ENCODE measurements around the gene CDK14. TPM values are rescaled to one million over a fixed set of nuclear protein-coding genes. Genes with fewer than 3 reads are reported as not detected.

The CDK14 gene
- total RNA-seq, 1 donor: 39.1 TPM

GRCh38 chr7:90968871-90969270 lies 372.8 kb downstream of the CDK14 start:
- H3K27ac ChIP-seq (ENCODE audit: low read depth, low read length): no peak overlapping the region
- no peaks in the 10 kb centered on the region for H4K20me1 ChIP-seq (ENCODE audit: insufficient read depth, low read length)
- DNase-seq (ENCODE audit: insufficient read length, low spot score, missing footprints): no peak
- no peaks in the 10 kb centered on the region for H3K27me3 ChIP-seq (ENCODE audit: insufficient read depth, low read length)
- H3K79me2 ChIP-seq (ENCODE audit: insufficient read depth, low read length): no peaks in the 10 kb centered on the region
- no peak overlapping the region for H3K4me3 ChIP-seq (ENCODE audit: insufficient read depth, low read length)
- no peaks in the 10 kb centered on the region for H3K4me1 ChIP-seq (ENCODE audit: insufficient read depth, low read length)
- H3K4me2 ChIP-seq (ENCODE audit: insufficient read depth, low read length): no peak overlapping the region
- no peaks in the 10 kb centered on the region for H3K9me3 ChIP-seq (ENCODE audit: low read depth, low read length)
- TF ChIP-seq CTCF (IDR thresholded peaks at IDR 0.05; ENCODE audit: extremely low read depth, low read depth, low read length): no peak
- H2AFZ ChIP-seq (ENCODE audit: low read length): no peak overlapping the region
- no peaks in the 10 kb centered on the region for H3K36me3 ChIP-seq (ENCODE audit: insufficient read depth, low read length)

GRCh38 chr7:90972906-90973550 lies 376.9 kb downstream of the CDK14 start:
- Histone ChIP-seq H3K27me3 (ENCODE audit: insufficient read depth, low read length) (no peaks in the 10 kb centered on the region), H3K27ac (ENCODE audit: low read depth, low read length) (no peak overlapping the region), H3K36me3 (ENCODE audit: insufficient read depth, low read length) (peaks cover 3% of the 10 kb centered on the region), H2AFZ (ENCODE audit: low read length) (no peak overlapping the region), H3K4me2 (ENCODE audit: insufficient read depth, low read length) (peak overlapping the region; percentile 21), H3K79me2 (ENCODE audit: insufficient read depth, low read length) (no peaks in the 10 kb centered on the region), H3K4me3 (ENCODE audit: insufficient read depth, low read length) (no peak overlapping the region), H3K4me1 (ENCODE audit: insufficient read depth, low read length) (no peaks in the 10 kb centered on the region), H3K9me3 (ENCODE audit: low read depth, low read length) (no peaks in the 10 kb centered on the region), H4K20me1 (ENCODE audit: insufficient read depth, low read length) (no peaks in the 10 kb centered on the region)
- TF ChIP-seq CTCF (IDR thresholded peaks at IDR 0.05; ENCODE audit: extremely low read depth, low read depth, low read length): no peak
- DNase-seq (ENCODE audit: insufficient read length, low spot score, missing footprints): no peak

GRCh38 chr7:90977056-90977455 lies 380.9 kb downstream of the CDK14 start:
- H4K20me1 ChIP-seq (ENCODE audit: insufficient read depth, low read length): no peaks in the 10 kb centered on the region
- H2AFZ ChIP-seq (ENCODE audit: low read length): no peak overlapping the region
- no peak for TF ChIP-seq CTCF (IDR thresholded peaks at IDR 0.05; ENCODE audit: extremely low read depth, low read depth, low read length)
- peaks cover 3% of the 10 kb centered on the region for H3K9me3 ChIP-seq (ENCODE audit: low read depth, low read length)
- H3K4me3 ChIP-seq (ENCODE audit: insufficient read depth, low read length): no peak overlapping the region
- H3K27ac ChIP-seq (ENCODE audit: low read depth, low read length): no peak overlapping the region
- H3K4me1 ChIP-seq (ENCODE audit: insufficient read depth, low read length): no peaks in the 10 kb centered on the region
- H3K36me3 ChIP-seq (ENCODE audit: insufficient read depth, low read length): peaks cover 3% of the 10 kb centered on the region
- DNase-seq (ENCODE audit: insufficient read length, low spot score, missing footprints): no peak
- no peaks in the 10 kb centered on the region for H3K27me3 ChIP-seq (ENCODE audit: insufficient read depth, low read length)
- no peak overlapping the region for H3K4me2 ChIP-seq (ENCODE audit: insufficient read depth, low read length)
- H3K79me2 ChIP-seq (ENCODE audit: insufficient read depth, low read length): no peaks in the 10 kb centered on the region

- DNase-seq (ENCODE audit: insufficient read length, low spot score, missing footprints): no peak
- Histone ChIP-seq H3K4me1 (ENCODE audit: insufficient read depth, low read length) (no peaks in the 10 kb centered on the region), H4K20me1 (ENCODE audit: insufficient read depth, low read length) (no peaks in the 10 kb centered on the region), H3K4me3 (ENCODE audit: insufficient read depth, low read length) (no peak overlapping the region), H3K27ac (ENCODE audit: low read depth, low read length) (no peak overlapping the region), H3K36me3 (ENCODE audit: insufficient read depth, low read length) (peaks cover 3% of the 10 kb centered on the region), H3K27me3 (ENCODE audit: insufficient read depth, low read length) (no peaks in the 10 kb centered on the region), H3K4me2 (ENCODE audit: insufficient read depth, low read length) (no peak overlapping the region), H2AFZ (ENCODE audit: low read length) (no peak overlapping the region), H3K79me2 (ENCODE audit: insufficient read depth, low read length) (no peaks in the 10 kb centered on the region), H3K9me3 (ENCODE audit: low read depth, low read length) (peaks cover 4% of the 10 kb centered on the region)
- no peak for TF ChIP-seq CTCF (IDR thresholded peaks at IDR 0.05; ENCODE audit: extremely low read depth, low read depth, low read length)
Measured at GRCh38 chr7:90980545-90980944, 384.4 kb downstream of the CDK14 start.
